ENCODE data around the gene ZNF148.
"Not testable (repeated sequence)": the region's sequence is repeated elsewhere in the genome, so short reads cannot be mapped to it uniquely, and the experiment has no call there.

ZNF148 gene

GRCh38 chr3:125367403-125368230, 7.5 kb downstream of the ZNF148 start:
- DNase-seq: no peak

- DNase-seq: no peak
Measured at GRCh38 chr3:125366132-125366531, 9.0 kb downstream of the ZNF148 start.

- no peak for DNase-seq
Measured at GRCh38 chr3:125359700-125360099, 15.4 kb downstream of the ZNF148 start.

GRCh38 chr3:125358923-125359322, 16.2 kb downstream of the ZNF148 start:
- DNase-seq: no peak

- no peak for DNase-seq
Measured at GRCh38 chr3:125357837-125358236, 17.3 kb downstream of the ZNF148 start.

- DNase-seq: no peak
Measured at GRCh38 chr3:125357032-125357658, 18.0 kb downstream of the ZNF148 start.

- DNase-seq: no peak
Measured at GRCh38 chr3:125356140-125357026, 18.7 kb downstream of the ZNF148 start.

- no peak for DNase-seq
Measured at GRCh38 chr3:125353659-125354058, 21.5 kb downstream of the ZNF148 start.

GRCh38 chr3:125353128-125353527, 22.0 kb downstream of the ZNF148 start:
- no peak for DNase-seq

- no peak for DNase-seq
Measured at GRCh38 chr3:125351814-125352456, 23.2 kb downstream of the ZNF148 start.

- DNase-seq: no peak
Measured at GRCh38 chr3:125351152-125351551, 24.0 kb downstream of the ZNF148 start.

GRCh38 chr3:125350597-125350996, 24.5 kb downstream of the ZNF148 start:
- DNase-seq: no peak

GRCh38 chr3:125349556-125350165, 25.5 kb downstream of the ZNF148 start:
- DNase-seq: no peak

GRCh38 chr3:125349055-125349454, 26.1 kb downstream of the ZNF148 start:
- no peak for DNase-seq

- not testable (repeated sequence) for DNase-seq
Measured at GRCh38 chr3:125343367-125343766, 31.8 kb downstream of the ZNF148 start.

GRCh38 chr3:125340121-125340520, 35.0 kb downstream of the ZNF148 start:
- DNase-seq: no peak

GRCh38 chr3:125337506-125337905, 37.6 kb downstream of the ZNF148 start:
- DNase-seq: no peak

- DNase-seq: no peak
Measured at GRCh38 chr3:125334675-125335560, 40.2 kb downstream of the ZNF148 start.

- DNase-seq: no peak
Measured at GRCh38 chr3:125332504-125332903, 42.6 kb downstream of the ZNF148 start.

- DNase-seq: no peak
Measured at GRCh38 chr3:125331243-125331642, 43.9 kb downstream of the ZNF148 start.

- no peak for DNase-seq
Measured at GRCh38 chr3:125326957-125327356, 48.2 kb downstream of the ZNF148 start.

Data from NCI-H2107 (cell line).